8988T (cell line): ENCODE measurements around the gene FZD8.

Experiments used
- DNase-seq: peaks from one replicate; pipeline ENCODE4 v3.0.0; 2011

The FZD8 gene

DNA sequence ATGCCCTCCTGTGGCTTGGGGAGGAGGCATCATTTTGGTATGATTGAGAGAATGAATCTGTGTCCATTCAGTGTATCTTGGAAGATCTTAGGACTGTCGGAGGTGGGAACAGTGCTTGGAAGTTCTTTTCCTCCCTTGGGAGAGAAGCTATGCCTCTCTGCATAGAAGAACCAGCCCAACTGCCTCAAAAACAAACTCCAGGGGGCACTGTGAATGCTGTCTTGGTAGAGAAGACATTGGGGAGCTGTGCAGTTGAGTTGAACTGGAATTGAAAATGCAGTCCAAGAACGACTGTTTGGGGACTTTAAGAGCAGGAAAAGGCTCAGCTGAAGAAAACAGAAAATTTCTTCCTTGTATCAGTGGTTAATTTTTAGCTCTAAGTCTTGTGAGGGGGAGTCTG lies 41.9 kb downstream of the FZD8 start:
- no peak for DNase-seq

DNA sequence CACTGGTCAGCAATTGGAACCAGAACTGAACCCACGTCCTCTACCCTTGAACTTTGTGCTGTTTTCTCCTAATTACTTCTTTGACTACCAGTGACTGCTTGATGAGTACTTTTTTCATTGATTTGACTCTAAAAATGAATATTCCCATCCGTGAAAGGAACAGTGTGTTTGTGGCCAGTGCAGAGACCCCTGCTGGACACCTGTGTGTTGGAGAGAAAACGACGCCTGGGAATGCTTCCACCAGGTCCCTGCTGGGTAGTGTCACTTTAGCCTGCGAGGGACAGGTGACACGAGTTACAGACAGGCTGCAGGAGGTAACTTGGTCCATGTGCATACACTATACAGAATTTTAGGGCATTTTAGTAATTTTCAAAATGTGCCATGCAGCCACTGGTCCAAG lies 43.7 kb downstream of the FZD8 start:
- peak; percentile 25 for DNase-seq

DNA sequence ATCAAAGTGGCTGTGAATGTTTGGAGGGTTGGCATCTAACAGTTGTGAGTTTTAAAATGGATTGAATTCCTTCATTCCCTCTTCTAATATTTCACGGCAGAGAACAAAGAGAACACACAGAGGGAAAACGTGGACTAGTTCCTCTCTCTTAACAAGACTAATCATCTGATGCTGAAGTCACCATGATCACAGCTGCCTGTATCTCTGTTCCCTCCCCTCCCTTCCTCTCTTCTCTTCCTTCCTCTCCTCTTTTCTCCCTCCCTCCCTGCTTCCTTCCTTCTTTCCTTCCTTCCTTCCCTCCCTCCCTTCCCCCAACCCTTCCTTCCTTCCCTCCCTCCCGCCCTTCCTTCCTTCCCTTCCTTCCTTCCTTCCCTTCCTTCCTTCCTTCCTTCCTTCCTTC lies 47.0 kb downstream of the FZD8 start:
- DNase-seq, result no peak

DNA sequence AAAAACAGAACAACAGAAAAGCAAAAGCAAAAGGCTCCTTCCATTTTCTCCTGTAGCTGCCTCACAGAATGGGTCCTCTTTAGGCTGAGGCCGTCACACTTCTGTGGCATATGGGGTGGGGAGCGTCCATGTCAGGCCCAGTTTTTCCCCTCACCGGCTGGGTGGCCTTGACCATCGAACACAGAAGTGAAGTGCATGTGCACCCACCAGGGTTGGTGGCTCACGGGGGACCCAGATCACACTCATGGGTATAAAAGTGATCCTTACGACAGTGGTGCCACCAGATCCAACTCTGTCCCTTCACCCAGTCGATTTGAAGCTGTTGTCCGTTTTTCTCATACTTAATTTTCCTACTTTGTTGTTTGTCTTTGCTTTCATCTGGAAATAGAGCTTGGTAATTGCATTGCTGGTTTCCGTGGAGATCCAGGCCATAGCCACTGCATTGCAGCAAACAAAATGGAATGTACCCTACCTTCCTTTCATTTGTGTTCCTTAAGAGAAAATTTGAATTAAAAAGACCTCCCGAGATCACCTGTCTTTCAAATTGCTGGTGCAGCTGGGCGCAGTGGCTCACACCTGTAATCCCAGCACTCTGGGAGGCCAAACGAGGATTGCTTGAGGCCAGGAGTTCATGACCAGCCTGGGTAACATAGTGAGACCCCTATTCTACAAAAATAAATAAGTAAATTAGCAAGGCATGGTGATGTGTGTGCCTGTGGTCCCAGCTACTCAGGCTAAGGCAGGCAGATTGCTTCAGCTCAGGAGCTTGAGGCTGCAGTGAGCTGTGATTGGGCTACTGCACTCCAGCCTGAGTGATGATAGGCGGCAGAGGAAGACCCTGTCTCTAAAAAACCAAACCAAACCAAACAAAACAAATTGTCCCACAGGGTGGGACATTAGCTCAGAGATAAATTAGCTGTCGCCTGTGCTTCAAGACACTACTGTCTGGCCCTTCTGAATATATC lies 47.7 kb downstream of the FZD8 start:
- DNase-seq, result no peak

DNA sequence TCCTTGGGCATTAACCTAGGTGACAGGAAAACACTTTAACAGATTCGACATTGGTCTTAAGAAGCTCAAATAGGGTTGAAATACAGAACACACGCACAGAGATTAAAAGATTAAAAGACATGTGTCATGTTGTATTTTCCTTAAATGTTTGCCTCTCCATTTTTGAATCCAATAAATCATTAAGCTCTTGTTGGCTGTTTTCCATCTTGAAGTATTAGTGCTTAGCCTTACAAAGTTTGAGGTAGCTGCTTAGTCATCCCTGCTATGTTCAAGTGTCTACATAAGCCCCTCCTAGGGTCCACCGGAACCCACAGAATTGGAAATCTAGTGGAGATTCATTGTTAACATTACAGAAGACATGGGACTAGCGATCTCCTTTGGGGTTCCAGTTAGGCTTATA lies 49.7 kb downstream of the FZD8 start:
- DNase-seq, result no peak

DNA sequence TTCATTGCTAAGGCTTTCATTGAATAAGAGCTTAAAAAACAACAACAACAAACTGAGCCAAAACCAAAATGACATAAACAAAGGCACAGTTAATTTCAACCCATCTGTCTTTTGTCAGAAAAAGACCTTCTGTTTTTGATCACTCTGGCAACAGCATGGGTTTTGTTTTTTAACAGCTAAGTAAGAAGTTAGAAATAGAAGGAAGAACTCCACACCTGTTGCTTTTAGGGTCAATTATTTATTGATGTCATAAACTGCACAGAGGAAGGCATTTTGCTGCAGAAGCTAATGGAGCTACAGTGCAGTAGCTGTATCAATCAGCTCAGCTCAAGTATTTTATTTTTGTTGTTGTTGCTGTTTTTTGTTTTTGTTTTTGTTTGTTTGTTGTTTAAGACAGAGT lies 53.3 kb downstream of the FZD8 start:
- DNase-seq, result no peak
